ENCODE data around the gene MARCHF10. TPM values are rescaled to one million over a fixed set of nuclear protein-coding genes. Genes with fewer than 3 reads are reported as not detected.
A peak's percentile ranks its signal among the peaks of the same experiment; 100 is the strongest.

Gene MARCHF10
- total RNA-seq, 1 experiment from 2014 or later: 0.39 TPM

GRCh38 chr17:62755141-62755851 lies 52.8 kb downstream of the MARCHF10 start:
- no peaks in the 10 kb centered on the region for H3K9me3 ChIP-seq (ENCODE audit: control insufficient read depth, insufficient read depth, low read depth, low read length)
- no peaks in the 10 kb centered on the region for H3K4me1 ChIP-seq (ENCODE audit: control insufficient read depth, insufficient read depth, low read length)
- no peaks in the 10 kb centered on the region; the same call in 1 of the 2 replicates for H3K27me3 ChIP-seq (ENCODE audit: control insufficient read depth, insufficient read depth, low read length)
- in situ Hi-C loops (cut with HindIII; ENCODE audit: low pct_unique_long_range_greater_than_20kb, low sequenced_read_pairs): no loop called here
- intact Hi-C loops (cut with micrococcal nuclease; ENCODE audit: unreplicated experiment): no loop called here
- no peaks in the 10 kb centered on the region for H3K36me3 ChIP-seq (ENCODE audit: control insufficient read depth, insufficient read depth, low read length)
- DNase-seq (ENCODE audit: low read depth, low spot score) (no peak), ATAC-seq (peak; percentile 73)
- TF ChIP-seq POLR2AphosphoS5 (IDR thresholded peaks at IDR 0.05; ENCODE audit: low read depth, low read length) (no peak), REST (IDR thresholded peaks at IDR 0.05; ENCODE audit: insufficient read depth in 1 of 2, low read depth in 2 of 2, low read length in 1 of 2) (no peak), SIN3A (IDR thresholded peaks at IDR 0.05; ENCODE audit: borderline replicate concordance, insufficient read depth, low read depth, low read length) (no peak), TCF7L2 (IDR thresholded peaks at IDR 0.05; ENCODE audit: low read depth, low read length) (no peak), CTCF (IDR thresholded peaks at IDR 0.05) (no peak; the same call in 1 of the 2 replicates)
- no TSS peak for BruUV-seq (replicated peaks)
- ChIA-PET POLR2A (interaction anchor here (0.6 kb wide), 1 partner anchor 1242 kb away, joined by 3 read pairs; no protein-coding TSS in a partner anchor), CTCF (interaction anchor here (0.8 kb wide), 1 partner anchor 216 kb away, joined by 3 read pairs; no protein-coding TSS in a partner anchor)
- no peak overlapping the region for H3K4me3 ChIP-seq (ENCODE audit: low read depth in 2 of 2, low read length in 2 of 2)
- no peak overlapping the region for H3K27ac ChIP-seq (ENCODE audit: low read length)

GRCh38 chr17:62754631-62755030 lies 53.5 kb downstream of the MARCHF10 start:
- ATAC-seq: no peak
- Histone ChIP-seq H3K36me3 (ENCODE audit: control insufficient read depth, insufficient read depth, low read length) (no peaks in the 10 kb centered on the region), H3K9me3 (ENCODE audit: control insufficient read depth, insufficient read depth, low read depth, low read length) (no peaks in the 10 kb centered on the region), H3K4me3 (ENCODE audit: low read depth in 2 of 2, low read length in 2 of 2) (no peak overlapping the region), H3K4me1 (ENCODE audit: control insufficient read depth, insufficient read depth, low read length) (no peaks in the 10 kb centered on the region), H3K27ac (ENCODE audit: low read length) (no peak overlapping the region), H3K27me3 (ENCODE audit: control insufficient read depth, insufficient read depth, low read length) (no peaks in the 10 kb centered on the region; the same call in 1 of the 2 replicates)
- BruUV-seq (replicated peaks): no TSS peak
- in situ Hi-C loops (cut with HindIII; ENCODE audit: low pct_unique_long_range_greater_than_20kb, low sequenced_read_pairs): no loop called here
- CTCF ChIA-PET: interaction anchor here (0.8 kb wide), 1 partner anchor 217 kb away, joined by 3 read pairs; no protein-coding TSS in a partner anchor
- POLR2A ChIA-PET: interaction anchor here (0.6 kb wide), 1 partner anchor 1241 kb away, joined by 3 read pairs; no protein-coding TSS in a partner anchor
- intact Hi-C loops (cut with micrococcal nuclease; ENCODE audit: unreplicated experiment): no loop called here
- no peak for DNase-seq (ENCODE audit: low read depth, low spot score)
- TF ChIP-seq REST (IDR thresholded peaks at IDR 0.05; ENCODE audit: insufficient read depth in 1 of 2, low read depth in 2 of 2, low read length in 1 of 2) (no peak), TCF7L2 (IDR thresholded peaks at IDR 0.05; ENCODE audit: low read depth, low read length) (no peak), SIN3A (IDR thresholded peaks at IDR 0.05; ENCODE audit: borderline replicate concordance, insufficient read depth, low read depth, low read length) (no peak), CTCF (IDR thresholded peaks at IDR 0.05) (no peak), POLR2AphosphoS5 (IDR thresholded peaks at IDR 0.05; ENCODE audit: low read depth, low read length) (no peak)

Measured in Panc1 (cell line).